ENCODE results near the gene B9D1. TPM values are rescaled to one million over a fixed set of nuclear protein-coding genes. Genes with fewer than 3 reads are reported as not detected.

The B9D1 gene
- total and polyA plus RNA-seq, 9 of the 15 experiments (the other 6 are each of a cell fraction or from before 2014, with no cell fraction given), result 8.9 to 28.0 (median 17.9) TPM

DNA sequence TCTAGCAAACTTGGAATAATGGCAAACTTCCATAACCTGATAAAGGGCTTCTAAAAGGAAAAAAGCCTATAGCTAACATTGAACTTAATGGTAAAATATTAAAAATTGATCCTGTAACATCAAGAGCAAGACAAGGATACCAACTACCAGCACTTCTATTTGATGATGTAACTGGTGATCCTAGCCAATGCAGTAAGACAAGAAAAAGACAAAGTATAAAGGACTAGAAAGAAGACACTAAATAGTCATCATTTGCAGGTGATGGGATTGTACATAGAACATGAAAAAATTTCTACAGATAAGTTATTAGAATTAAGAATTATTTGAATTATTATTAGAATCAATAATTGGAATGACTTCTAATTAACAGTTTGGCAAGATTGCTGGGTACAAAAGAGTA, 37.0 kb downstream of the B9D1 start:
- Histone ChIP-seq H3K36me3 (ENCODE audit: control insufficient read depth, insufficient read depth, low read length) (no peaks in the 10 kb centered on the region), H2AFZ (ENCODE audit: low read depth, low read length) (no peak overlapping the region), H3K9me3 (replicated peaks; ENCODE audit: control insufficient read depth, insufficient read depth, low read depth, low read length) (no peaks in the 10 kb centered on the region), H3K4me1 (replicated peaks in 1 of 2; ENCODE audit: control insufficient read depth in 2 of 2, insufficient read depth in 2 of 2, low read length in 2 of 2) (peaks cover 0 to 4% of the 10 kb centered on the region in 2 experiments; a peak in 2 of 5 replicates), H3K27me3 (ENCODE audit: control insufficient read depth in 2 of 2, insufficient read depth in 2 of 2, low read length in 2 of 2) (no peaks in the 10 kb centered on the region), H3K9me1 (ENCODE audit: control insufficient read depth, insufficient read depth, low read length) (no peaks in the 10 kb centered on the region), H3K4me2 (ENCODE audit: insufficient read depth, low read length) (no peak overlapping the region), H3K27ac (ENCODE audit: extremely low read depth, low read depth, low read length) (no peak overlapping the region), H3K9ac (ENCODE audit: insufficient read depth in 1 of 2, low read depth in 2 of 2, low read length in 2 of 2) (no peak overlapping the region), H3K4me3 (no peak overlapping the region), H4K20me1 (replicated peaks; ENCODE audit: control insufficient read depth, insufficient read depth, low read length) (no peaks in the 10 kb centered on the region), H3K79me2 (ENCODE audit: control insufficient read depth, insufficient read depth, low read length) (no peaks in the 10 kb centered on the region)
- no peak for FAIRE-seq
- TF ChIP-seq ZNF507 (tag; conservative IDR thresholded peaks at IDR 0.05) (peak; percentile 43; the same call in 1 of the 2 replicates), ELF4 (CRISPR knock-in tag; IDR thresholded peaks at IDR 0.05) (no peak), FUS (optimal IDR thresholded peaks at IDR 0.05; ENCODE audit: low read depth, low read length) (no peak), U2AF2 (optimal IDR thresholded peaks at IDR 0.05; ENCODE audit: low read depth, low read length) (no peak), RBM25 (IDR thresholded peaks at IDR 0.05; ENCODE audit: low read depth, low read length, severe bottlenecking) (peak; percentile 6)
- TF ChIP-seq, protein P1, sequence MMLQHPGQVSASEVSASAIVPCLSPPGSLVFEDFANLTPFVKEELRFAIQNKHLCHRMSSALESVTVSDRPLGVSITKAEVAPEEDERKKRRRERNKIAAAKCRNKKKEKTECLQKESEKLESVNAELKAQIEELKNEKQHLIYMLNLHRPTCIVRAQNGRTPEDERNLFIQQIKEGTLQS (IDR thresholded peaks at IDR 0.05), result peak; percentile 33; the same call in 1 of the 2 replicates
- TF ChIP-seq, protein P1 (CRISPR knock-in tag; conservative IDR thresholded peaks at IDR 0.05), result no peak
- in situ Hi-C loops (cut with MboI) (no loop called here), intact Hi-C loops (cut with micrococcal nuclease) (no loop called here)
- DNase-seq (ENCODE audit: extremely low read depth in 1 of 4, low spot score in 3 of 4), result no peak
- no peak for ATAC-seq
- ChIA-PET POLR2A (no interaction called here), CTCF (ENCODE audit: low intra/inter-chr PET ratio) (no interaction called here)
- BruUV-seq (replicated peaks), result no TSS peak

All from K562 (cell line).